ENCODE measurements around the gene VAV3. TPM values are rescaled to one million over a fixed set of nuclear protein-coding genes. Genes with fewer than 3 reads are reported as not detected.

The VAV3 gene
- total and polyA plus RNA-seq, 2 of the 8 experiments (the other 6 are each of a cell fraction or from before 2014, with no cell fraction given), result 2.9 to 7.9 TPM

GRCh38 chr1:107767156-107767582 lies 197.8 kb downstream of the VAV3 start (continued):
- TF ChIP-seq, protein P1, sequence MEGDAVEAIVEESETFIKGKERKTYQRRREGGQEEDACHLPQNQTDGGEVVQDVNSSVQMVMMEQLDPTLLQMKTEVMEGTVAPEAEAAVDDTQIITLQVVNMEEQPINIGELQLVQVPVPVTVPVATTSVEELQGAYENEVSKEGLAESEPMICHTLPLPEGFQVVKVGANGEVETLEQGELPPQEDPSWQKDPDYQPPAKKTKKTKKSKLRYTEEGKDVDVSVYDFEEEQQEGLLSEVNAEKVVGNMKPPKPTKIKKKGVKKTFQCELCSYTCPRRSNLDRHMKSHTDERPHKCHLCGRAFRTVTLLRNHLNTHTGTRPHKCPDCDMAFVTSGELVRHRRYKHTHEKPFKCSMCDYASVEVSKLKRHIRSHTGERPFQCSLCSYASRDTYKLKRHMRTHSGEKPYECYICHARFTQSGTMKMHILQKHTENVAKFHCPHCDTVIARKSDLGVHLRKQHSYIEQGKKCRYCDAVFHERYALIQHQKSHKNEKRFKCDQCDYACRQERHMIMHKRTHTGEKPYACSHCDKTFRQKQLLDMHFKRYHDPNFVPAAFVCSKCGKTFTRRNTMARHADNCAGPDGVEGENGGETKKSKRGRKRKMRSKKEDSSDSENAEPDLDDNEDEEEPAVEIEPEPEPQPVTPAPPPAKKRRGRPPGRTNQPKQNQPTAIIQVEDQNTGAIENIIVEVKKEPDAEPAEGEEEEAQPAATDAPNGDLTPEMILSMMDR (IDR thresholded peaks at IDR 0.05; ENCODE audit: control extremely low read depth in 1 of 3, insufficient read depth in 1 of 3, low read depth in 1 of 3, low read length in 3 of 3), result no peak
- TF ChIP-seq MAFK (IDR thresholded peaks at IDR 0.05; ENCODE audit: low read depth, low read length), result no peak
- no peak for TF ChIP-seq SP2 (IDR thresholded peaks at IDR 0.05; ENCODE audit: low read length)
- no peak for TF ChIP-seq ASH2L (IDR thresholded peaks at IDR 0.05; ENCODE audit: low read length)
- TF ChIP-seq TBP (IDR thresholded peaks at IDR 0.05; ENCODE audit: low read depth, low read length), result no peak
- no peak for TF ChIP-seq E2F6 (IDR thresholded peaks at IDR 0.05)
- no peak for TF ChIP-seq YY1 (IDR thresholded peaks at IDR 0.05; ENCODE audit: low read depth, low read length)
